Endothelial cell of umbilical vein (primary cell): ENCODE results near the gene IDI1. TPM values are rescaled to one million over a fixed set of nuclear protein-coding genes. Genes with fewer than 3 reads are reported as not detected.
A peak's percentile ranks its signal among the peaks of the same experiment; 100 is the strongest.

Experiments
- Bru-seq: library from RNA; stranded (reverse); fragments of 400-500 nt; gene quantifications from one replicate; lab custom pipeline; 2021; lab: Mats Ljungman, UMichigan
- BruChase-seq, 2 experiments: library from RNA; stranded (reverse); fragments of 400-500 nt; gene quantifications; one replicate each; lab custom pipeline; 2021; lab: Mats Ljungman, UMichigan
- BruUV-seq: library from RNA; stranded (reverse); fragments of 400-500 nt; replicated peaks from 2 replicates; lab custom pipeline; 2021; lab: Mats Ljungman, UMichigan
- CTCF ChIA-PET: fragments of 300-600, 350-600 bp; sonication (Branson Sonifier 250); formaldehyde crosslinking; loops from one replicate; lab custom pipeline; 2021; ENCODE audit warnings: antibody characterized with exemption, inconsistent platforms; lab: Charles Lee
- POLR2A ChIA-PET: fragments of 300-600, 350-600 bp; sonication (Branson Sonifier 250); formaldehyde crosslinking; loops from one replicate; lab custom pipeline; 2021; ENCODE audit warnings: antibody characterized with exemption, inconsistent platforms; lab: Charles Lee
- DNase-seq: peaks from one replicate; pipeline ENCODE4 v3.0.0-alpha.2; 2011; ENCODE audit warnings: low read depth, low spot score
- FAIRE-seq: peaks from 2 replicates; lab custom pipeline; 2011; peaks lifted over from hg19 to GRCh38; lab: Jason Lieb, UNC
- H2AFZ ChIP-seq: 2 replicates; pipeline ENCODE4 v1.6.0; 2012; ENCODE audit warnings: low read depth, low read length, control low read depth, inconsistent platforms
- H3K27ac ChIP-seq: 2 replicates; pipeline ENCODE4 v1.5.1; 2011; ENCODE audit warnings: low read depth, mild to moderate bottlenecking, control low read depth, low read length, moderate library complexity; ENCODE audit not compliant: insufficient read depth
- H3K27me3 ChIP-seq, 2 experiments: 2 replicates each; pipeline versions ENCODE4 v1.6.0 to v1.6.1; 2011; ENCODE audit warnings: low read length in 2 of 2, mixed read lengths in 1 of 2; ENCODE audit not compliant: control insufficient read depth in 2 of 2, insufficient read depth in 2 of 2
- H3K36me3 ChIP-seq, 2 experiments: 2 replicates in 1 of 2; 3 replicates in 1 of 2; pipeline ENCODE4 v1.5.1; 2011; ENCODE audit warnings: low read length in 2 of 2, mild to moderate bottlenecking in 1 of 2, moderate library complexity in 1 of 2; ENCODE audit not compliant: control insufficient read depth in 2 of 2, insufficient read depth in 2 of 2; ENCODE audit errors: extremely low read depth in 1 of 2
- H3K4me1 ChIP-seq: 3 replicates; pipeline ENCODE4 v1.5.1; 2011; ENCODE audit warnings: mild to moderate bottlenecking, low read length; ENCODE audit not compliant: control insufficient read depth, insufficient read depth; ENCODE audit errors: extremely low read depth
- H3K4me2 ChIP-seq: 2 replicates; pipeline ENCODE4 v1.6.1; 2011; ENCODE audit warnings: low read length, control low read depth, mixed read lengths; ENCODE audit not compliant: insufficient read depth
- H3K4me3 ChIP-seq, 3 experiments: fragments of 200-600 bp in 1 of 3; sonication (generic), shearing (Covaris generic) in 1 of 3; replicated peaks in 1 of 3; 2 replicates each; pipeline ENCODE4 v1.5.1; 2011 to 2016; ENCODE audit warnings: control low read depth in 3 of 3, low read length in 3 of 3, mild to moderate bottlenecking in 2 of 3, inconsistent platforms in 1 of 3, low read depth in 1 of 3, moderate library complexity in 1 of 3; ENCODE audit not compliant: insufficient read depth in 1 of 3
- H3K79me2 ChIP-seq: 2 replicates; pipeline ENCODE4 v1.6.0; 2012; ENCODE audit warnings: low read length, inconsistent platforms; ENCODE audit not compliant: control insufficient read depth, insufficient read depth
- H3K9ac ChIP-seq: replicated peaks from 2 replicates; pipeline ENCODE3; 2011; ENCODE audit warnings: low read length, control low read depth; ENCODE audit not compliant: insufficient read depth; ENCODE audit errors: extremely low read depth
- H3K9me1 ChIP-seq: replicated peaks from 3 replicates; pipeline ENCODE4 v1.6.0; 2011; ENCODE audit warnings: mild to moderate bottlenecking, low read length; ENCODE audit not compliant: control insufficient read depth, insufficient read depth; ENCODE audit errors: extremely low read depth
- H3K9me3 ChIP-seq: replicated peaks from 2 replicates; pipeline ENCODE4 v1.5.1; 2012; ENCODE audit warnings: low read length, inconsistent platforms; ENCODE audit not compliant: control insufficient read depth, insufficient read depth
- H4K20me1 ChIP-seq: replicated peaks from 2 replicates; pipeline ENCODE3; 2011; ENCODE audit warnings: mild to moderate bottlenecking, low read length; ENCODE audit not compliant: control insufficient read depth, insufficient read depth; ENCODE audit errors: extremely low read depth
- EZH2 ChIP-seq: IDR thresholded peaks from 2 replicates; pipeline ENCODE4 v1.6.1; 2012; ENCODE audit warnings: borderline replicate concordance, low read depth, mild to moderate bottlenecking, moderate library complexity, low read length, inconsistent platforms; ENCODE audit not compliant: severe bottlenecking
- FOS ChIP-seq: IDR thresholded peaks from 2 replicates; pipeline ENCODE4 v1.6.1; 2011; ENCODE audit warnings: mild to moderate bottlenecking, low read length, moderate library complexity, borderline replicate concordance; ENCODE audit not compliant: insufficient read depth
- POLR2A ChIP-seq: IDR thresholded peaks from 2 replicates; pipeline ENCODE4 v1.6.1; 2012; ENCODE audit warnings: low read depth, mild to moderate bottlenecking, control low read depth, low read length
- POLR2AphosphoS5 ChIP-seq: IDR thresholded peaks from 2 replicates; pipeline ENCODE4 v1.6.1; 2012; ENCODE audit warnings: low read depth, mild to moderate bottlenecking, control low read depth, low read length, moderate library complexity; ENCODE audit not compliant: insufficient read depth
- dilution Hi-C: fragments of 300-500 bp; cut with MboI; formaldehyde crosslinking; loops from one replicate; pipeline ENCODE4 v1.15.0; 2019; ENCODE audit warnings: low sequenced_read_pairs; ENCODE audit not compliant: extremely low pct_ligation_motif_present
- intact Hi-C: fragments of 100-400 bp; cut with micrococcal nuclease; formaldehyde crosslinking; loops from one replicate; pipeline ENCODE4 v1.10.0; 2022
- long read RNA-seq: library from polyadenylated mRNA; stranded (forward); transcript quantifications from one replicate; pipeline ENCODE4 v2.0.0, GENCODE V29; 2021
- polyA minus RNA-seq, 3 experiments: library from RNA; depleted of rRNA, polyadenylated mRNA; stranded (reverse); fragments of >200 nt; gene quantifications; 1 replicate in 1 of 3; 2 replicates in 2 of 3; pipeline ENCODE4 v1.2.3, GENCODE V29; 2011
- polyA plus RNA-seq, 4 experiments: library from polyadenylated mRNA; depleted of rRNA in 3 of 4; stranded (reverse) in 3 of 4; unstranded in 1 of 4; fragments of >200 nt; gene quantifications; 2 replicates each; pipeline versions ENCODE4 v1.2.1 to v1.2.3, GENCODE V29; 2011 to 2012; ENCODE audit warnings: missing spikeins in 1 of 4
- total RNA-seq: library from RNA; stranded (reverse); gene quantifications from 2 replicates; pipeline ENCODE4 v1.2.3, GENCODE V29; 2021
- TF ChIP-seq, protein P1 (sequence below): IDR thresholded peaks from 2 replicates; pipeline ENCODE4 v1.6.1; 2011; ENCODE audit not compliant: insufficient read depth, insufficient read length
- TF ChIP-seq, protein P2 (sequence below), 2 donors: IDR thresholded peaks; 1 replicate in 1 of 2; 2 replicates in 1 of 2; pipeline ENCODE4 v1.5.1; 2011; ENCODE audit warnings: low read length in 2 of 2, mild to moderate bottlenecking in 2 of 2, moderate library complexity in 2 of 2, control low read depth in 1 of 2, inconsistent platforms in 1 of 2, low read depth in 1 of 2; ENCODE audit not compliant: insufficient read depth in 1 of 2; ENCODE audit errors: extremely low read depth in 1 of 2

The IDI1 gene
- 63.0 and 63.6 TPM in 2 replicates for total RNA-seq
- 31.4 and 42.2 TPM in 2 replicates for polyA plus RNA-seq
- polyA plus RNA-seq (2011; cell fraction: cytosol; rRNA removed): 38.7 and 43.8 TPM in 2 replicates
- 62.7 and 90.7 TPM in 2 replicates for polyA plus RNA-seq (2011; cell fraction: nucleus; rRNA removed)
- 31.1 and 46.6 TPM in 2 replicates for polyA plus RNA-seq (2012)
- 32.6 and 36.6 TPM in 2 replicates for polyA minus RNA-seq
- polyA minus RNA-seq (2011; cell fraction: cytosol; rRNA and poly(A)+ RNA removed): 25.7 TPM
- 22.4 and 42.2 TPM in 2 replicates for polyA minus RNA-seq (2011; cell fraction: nucleus; rRNA and poly(A)+ RNA removed)
- percentile 94 among the genes with signal in this experiment for Bru-seq, nascent RNA
- BruChase-seq, experiment 1, labeled RNA remaining after a 6-hour chase: percentile 93 among the genes with signal in this experiment
- percentile 97 among the genes with signal in this experiment for BruChase-seq, experiment 2, labeled RNA remaining after a 2-hour chase
- long read RNA-seq, transcript IDI1-201 (5 exons, 2,301 nt): major isoform, 231 of 343 reads
- long read RNA-seq, transcript IDI1-205 (4 exons, 1,066 nt): minor isoform, 57 of 343 reads
- long read RNA-seq, partial matches to known transcripts: 32 of 343 reads
- long read RNA-seq, other reads (novel, unspliced or antisense): 23 of 343 reads

- peak; percentile 92 for FAIRE-seq
- ChIA-PET POLR2A (interaction anchor here (0.6 to 1.2 kb wide), 9 partner anchors 9 to 61 kb away, joined by 3 to 7 read pairs (median 4); no protein-coding TSS in a partner anchor), CTCF (interaction anchor here (1.0 to 2.0 kb wide), 4 partner anchors 14 to 37 kb away, joined by 4 to 12 read pairs (median 6); no protein-coding TSS in a partner anchor)
- dilution Hi-C loops (no loop called here), intact Hi-C loops (loop anchor here (1.0 to 5.0 kb wide), 4 partner anchors 8 to 118 kb away; partner anchors contain the start of genes GTPBP4 and LARP4B)
- H3K9ac ChIP-seq: peak within 1 kb of the TSS; percentile 88
- peaks cover 72% of the 10 kb centered on the region for H3K79me2 ChIP-seq
- H4K20me1 ChIP-seq: no peaks in the 10 kb centered on the region
- H3K4me2 ChIP-seq: peak within 1 kb of the TSS; percentile 96
- H2AFZ ChIP-seq: peak within 1 kb of the TSS; percentile 10
- no peaks in the 10 kb centered on the region for H3K9me1 ChIP-seq
- peak within 1 kb of the TSS; percentile 60 to 96 (median 86) for H3K4me3 ChIP-seq
- peaks cover 0 to 4% of the 10 kb centered on the region in 2 experiments for H3K36me3 ChIP-seq
- BruUV-seq: no TSS peak
- no peaks in the 10 kb centered on the region for H3K9me3 ChIP-seq
- DNase-seq: peak; percentile 98
- TF ChIP-seq POLR2AphosphoS5 (peak; percentile 76), EZH2 (no peak), FOS (no peak), POLR2A (peak; percentile 80)
- TF ChIP-seq, protein P1, sequence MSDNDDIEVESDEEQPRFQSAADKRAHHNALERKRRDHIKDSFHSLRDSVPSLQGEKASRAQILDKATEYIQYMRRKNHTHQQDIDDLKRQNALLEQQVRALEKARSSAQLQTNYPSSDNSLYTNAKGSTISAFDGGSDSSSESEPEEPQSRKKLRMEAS: peak; percentile 48
- TF ChIP-seq, protein P2, sequence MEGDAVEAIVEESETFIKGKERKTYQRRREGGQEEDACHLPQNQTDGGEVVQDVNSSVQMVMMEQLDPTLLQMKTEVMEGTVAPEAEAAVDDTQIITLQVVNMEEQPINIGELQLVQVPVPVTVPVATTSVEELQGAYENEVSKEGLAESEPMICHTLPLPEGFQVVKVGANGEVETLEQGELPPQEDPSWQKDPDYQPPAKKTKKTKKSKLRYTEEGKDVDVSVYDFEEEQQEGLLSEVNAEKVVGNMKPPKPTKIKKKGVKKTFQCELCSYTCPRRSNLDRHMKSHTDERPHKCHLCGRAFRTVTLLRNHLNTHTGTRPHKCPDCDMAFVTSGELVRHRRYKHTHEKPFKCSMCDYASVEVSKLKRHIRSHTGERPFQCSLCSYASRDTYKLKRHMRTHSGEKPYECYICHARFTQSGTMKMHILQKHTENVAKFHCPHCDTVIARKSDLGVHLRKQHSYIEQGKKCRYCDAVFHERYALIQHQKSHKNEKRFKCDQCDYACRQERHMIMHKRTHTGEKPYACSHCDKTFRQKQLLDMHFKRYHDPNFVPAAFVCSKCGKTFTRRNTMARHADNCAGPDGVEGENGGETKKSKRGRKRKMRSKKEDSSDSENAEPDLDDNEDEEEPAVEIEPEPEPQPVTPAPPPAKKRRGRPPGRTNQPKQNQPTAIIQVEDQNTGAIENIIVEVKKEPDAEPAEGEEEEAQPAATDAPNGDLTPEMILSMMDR (IDR thresholded peaks at IDR 0.05; ENCODE audit: extremely low read depth in 1 of 2, insufficient read depth in 1 of 2, low read depth in 1 of 2, low read length in 2 of 2): no peak
- H3K27ac ChIP-seq: peak within 1 kb of the TSS; percentile 74
- peaks cover 39% of the 10 kb centered on the region for H3K4me1 ChIP-seq
- H3K27me3 ChIP-seq: no peaks in the 10 kb centered on the region
Observed at GRCh38 chr10:1048732-1049424, at the start of gene IDI1. TSS of gene IDI1 (minus strand) at chr10:1049119. CDS start at chr10:1049003, 116 bp downstream.
